BLaER1 (cell line): ENCODE measurements around the gene RBPJ.

Experiments
- H3K27ac ChIP-seq: shearing (Covaris generic); formaldehyde crosslinking; 2 replicates; pipeline ENCODE4 v1.8.1; 2022
- H3K27me3 ChIP-seq: shearing (Covaris generic); formaldehyde crosslinking; 2 replicates; pipeline ENCODE4 v1.8.1; 2022
- H3K36me3 ChIP-seq: shearing (Covaris generic); formaldehyde crosslinking; 2 replicates; pipeline ENCODE4 v1.8.1; 2022
- H3K4me1 ChIP-seq: shearing (Covaris generic); formaldehyde crosslinking; 2 replicates; pipeline ENCODE4 v1.8.1; 2022
- H3K4me2 ChIP-seq: shearing (Covaris generic); formaldehyde crosslinking; 2 replicates; pipeline ENCODE4 v1.8.1; 2022
- H3K4me3 ChIP-seq: shearing (Covaris generic); formaldehyde crosslinking; 2 replicates; pipeline ENCODE4 v1.8.1; 2022
- H3K9ac ChIP-seq: shearing (Covaris generic); formaldehyde crosslinking; 2 replicates; pipeline ENCODE4 v1.8.1; 2022
- H3K9me3 ChIP-seq: shearing (Covaris generic); formaldehyde crosslinking; 2 replicates; pipeline ENCODE4 v1.8.1; 2022
- H4K20me1 ChIP-seq: shearing (Covaris generic); formaldehyde crosslinking; 2 replicates; pipeline ENCODE4 v1.8.1; 2022
- Cebpa-rat ChIP-seq: shearing (Covaris generic); IDR thresholded peaks from 2 replicates; pipeline ENCODE4 v1.8.1; 2022

Gene RBPJ

GRCh38 chr4:26451597-26451996 lies 130.8 kb downstream of the RBPJ start:
- no peaks in the 10 kb centered on the region for H3K36me3 ChIP-seq
- TF ChIP-seq Cebpa-rat = no peak

DNA sequence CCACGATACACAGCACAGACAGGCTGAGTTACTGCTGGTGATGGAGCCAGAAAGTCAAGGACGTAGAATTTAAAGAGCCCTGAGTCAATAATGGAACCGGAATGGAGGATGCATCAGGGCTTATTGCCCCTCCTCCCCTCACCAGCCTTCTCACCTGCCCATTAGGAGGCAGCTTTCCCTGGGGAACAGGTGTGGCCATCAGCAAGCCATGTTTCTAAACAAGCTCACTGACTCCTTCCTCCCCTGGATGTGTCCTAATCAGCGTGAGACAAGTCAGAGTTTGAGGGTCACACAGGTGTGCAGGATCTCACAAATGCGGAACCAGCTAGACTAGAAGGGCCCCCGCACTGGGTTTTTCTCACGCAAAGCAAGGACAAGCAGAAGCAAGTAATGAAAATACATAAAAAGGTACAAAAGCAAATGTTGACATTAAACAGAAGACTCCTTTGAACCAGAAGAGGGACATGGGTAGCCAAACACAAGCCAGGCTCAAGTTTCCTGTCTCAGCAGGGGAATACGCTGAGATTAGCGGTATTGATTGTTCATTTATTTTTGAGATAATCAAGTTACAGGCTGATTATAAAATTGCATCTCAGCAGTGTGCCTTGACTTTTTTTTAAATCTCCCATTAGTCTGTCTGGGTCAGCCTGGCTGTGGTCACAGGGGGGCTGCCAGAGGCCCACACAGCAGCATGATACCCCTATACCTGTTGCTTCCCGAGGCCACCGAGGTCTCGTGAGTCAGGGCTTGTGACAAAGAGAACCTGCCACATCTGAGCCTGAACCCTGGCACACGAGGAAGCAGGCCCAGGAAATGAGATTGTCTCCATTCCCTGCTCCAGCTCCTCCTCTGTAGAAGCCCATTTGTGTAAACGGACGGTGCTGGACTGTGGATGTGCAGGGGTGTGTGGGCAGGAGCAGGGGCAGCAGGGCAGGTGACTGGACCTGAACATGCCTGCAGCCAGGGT lies 132.0 kb downstream of the RBPJ start:
- Histone ChIP-seq H3K27me3 (no peaks in the 10 kb centered on the region), H4K20me1 (no peaks in the 10 kb centered on the region), H3K27ac (no peak overlapping the region), H3K9ac (no peak overlapping the region), H3K4me1 (peaks cover 14% of the 10 kb centered on the region), H3K4me3 (no peak overlapping the region), H3K4me2 (no peak overlapping the region), H3K9me3 (peaks cover 10% of the 10 kb centered on the region), H3K36me3 (no peaks in the 10 kb centered on the region)
- no peak for TF ChIP-seq Cebpa-rat

More at GRCh38 chr4:26451597-26451996, 130.8 kb downstream of the RBPJ start:
- H3K9ac ChIP-seq = no peak overlapping the region
- H3K9me3 ChIP-seq = peaks cover 10% of the 10 kb centered on the region
- H3K27ac ChIP-seq = no peak overlapping the region
- no peak overlapping the region for H3K4me2 ChIP-seq
- H3K27me3 ChIP-seq = no peaks in the 10 kb centered on the region
- H3K4me1 ChIP-seq = 0 out of 2 replicates have a peak, but pooled peaks cover 5% of the 10 kb centered on the region
- no peak overlapping the region for H3K4me3 ChIP-seq
- H4K20me1 ChIP-seq = no peaks in the 10 kb centered on the region

- H3K4me1 ChIP-seq = peaks cover 32% of the 10 kb centered on the region
- no peak overlapping the region for H3K4me2 ChIP-seq
- no peak overlapping the region for H3K4me3 ChIP-seq
- H3K27ac ChIP-seq = no peak overlapping the region
- no peaks in the 10 kb centered on the region for H4K20me1 ChIP-seq
- peaks cover 10% of the 10 kb centered on the region for H3K9me3 ChIP-seq
- no peak for TF ChIP-seq Cebpa-rat
- no peaks in the 10 kb centered on the region for H3K36me3 ChIP-seq
- H3K27me3 ChIP-seq = no peaks in the 10 kb centered on the region
- H3K9ac ChIP-seq = no peak overlapping the region
Observed at GRCh38 chr4:26454961-26455360, 134.1 kb downstream of the RBPJ start.

- Histone ChIP-seq H3K4me2 (no peak overlapping the region), H3K36me3 (no peaks in the 10 kb centered on the region), H3K27me3 (no peaks in the 10 kb centered on the region), H3K4me1 (peaks cover 38% of the 10 kb centered on the region), H3K27ac (no peak overlapping the region), H4K20me1 (no peaks in the 10 kb centered on the region), H3K9ac (no peak overlapping the region), H3K4me3 (no peak overlapping the region), H3K9me3 (peaks cover 10% of the 10 kb centered on the region)
- TF ChIP-seq Cebpa-rat = no peak
Observed at GRCh38 chr4:26455571-26455970, 134.8 kb downstream of the RBPJ start.

- no peak for TF ChIP-seq Cebpa-rat
- Histone ChIP-seq H3K27me3 (no peaks in the 10 kb centered on the region), H3K4me2 (peak overlapping the region; percentile 67), H4K20me1 (no peaks in the 10 kb centered on the region), H3K4me1 (peaks cover 39% of the 10 kb centered on the region), H3K4me3 (no peak overlapping the region), H3K9me3 (peaks cover 10% of the 10 kb centered on the region), H3K27ac (peak overlapping the region; percentile 60; the same call in 1 of the 2 replicates), H3K36me3 (no peaks in the 10 kb centered on the region), H3K9ac (no peak overlapping the region)
Observed at GRCh38 chr4:26457412-26457811, 136.6 kb downstream of the RBPJ start.

DNA sequence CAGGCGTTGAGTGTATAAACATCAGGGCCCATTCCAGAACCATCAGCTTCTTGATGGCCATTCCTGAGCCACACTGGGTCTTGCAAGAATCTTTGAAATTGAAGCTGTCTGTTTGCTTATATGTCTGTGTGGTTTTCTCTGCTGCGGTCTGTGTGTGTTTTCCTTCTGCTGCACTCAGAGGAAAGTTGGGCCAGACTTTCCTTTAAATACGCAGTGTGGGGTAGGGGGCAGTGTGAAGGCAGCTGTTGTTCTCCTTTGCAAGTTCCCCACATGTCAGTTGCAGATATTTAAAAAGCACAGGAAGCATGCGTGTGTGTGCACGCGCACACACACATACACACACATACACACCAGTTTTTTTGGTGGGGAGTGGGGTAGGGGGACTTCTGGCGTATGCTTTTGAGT lies 137.3 kb downstream of the RBPJ start:
- peak overlapping the region; percentile 67 for H3K4me2 ChIP-seq
- H3K36me3 ChIP-seq = no peaks in the 10 kb centered on the region
- no peak for TF ChIP-seq Cebpa-rat
- H3K9ac ChIP-seq = peak overlapping the region; percentile 27; the same call in 1 of the 2 replicates
- no peaks in the 10 kb centered on the region for H4K20me1 ChIP-seq
- no peak overlapping the region; the same call in 1 of the 2 replicates for H3K4me3 ChIP-seq
- no peaks in the 10 kb centered on the region for H3K27me3 ChIP-seq
- H3K4me1 ChIP-seq = peaks cover 37% of the 10 kb centered on the region
- peaks cover 10% of the 10 kb centered on the region for H3K9me3 ChIP-seq
- H3K27ac ChIP-seq = peak overlapping the region; percentile 60; the same call in 1 of the 2 replicates

DNA sequence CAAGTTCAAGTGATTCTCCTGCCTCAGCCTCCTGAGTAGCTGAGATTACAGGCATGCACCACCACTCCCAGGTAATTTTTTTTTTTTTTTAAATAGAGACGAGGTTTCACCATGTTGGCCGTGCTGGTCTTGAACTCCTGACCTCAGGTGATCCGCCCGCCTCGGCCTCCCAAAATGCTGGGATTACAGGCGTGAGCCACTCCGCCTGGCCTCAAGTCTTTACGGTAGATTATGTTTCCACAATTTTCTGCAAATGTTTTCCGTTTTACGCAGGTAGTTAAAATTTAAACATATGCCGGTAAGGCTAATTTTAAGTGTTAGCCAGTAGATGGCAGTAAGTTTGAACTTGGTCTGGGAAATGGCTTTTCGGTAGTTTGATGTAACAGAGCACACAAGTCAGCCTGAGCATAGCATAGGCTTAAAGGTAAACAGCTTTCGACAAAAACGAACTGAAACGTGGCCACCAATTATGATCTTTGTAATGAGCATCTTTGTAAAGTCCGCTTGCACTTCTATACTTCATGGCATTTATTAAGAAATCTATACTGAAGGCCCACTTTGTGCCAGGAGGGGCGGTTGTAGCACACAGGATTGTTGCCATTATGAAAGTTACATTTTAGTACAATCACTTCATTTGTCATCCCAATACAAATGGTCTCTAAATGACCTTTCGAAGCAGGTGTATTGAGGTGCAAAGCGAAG lies 138.4 kb downstream of the RBPJ start:
- Histone ChIP-seq H4K20me1 (no peaks in the 10 kb centered on the region), H3K27ac (no peak overlapping the region), H3K4me3 (no peak overlapping the region), H3K9ac (no peak overlapping the region), H3K27me3 (no peaks in the 10 kb centered on the region), H3K4me2 (peak overlapping the region; percentile 67), H3K36me3 (no peaks in the 10 kb centered on the region), H3K4me1 (peaks cover 37% of the 10 kb centered on the region), H3K9me3 (peaks cover 3% of the 10 kb centered on the region)
- no peak for TF ChIP-seq Cebpa-rat

- H3K4me2 ChIP-seq = no peak overlapping the region
- H4K20me1 ChIP-seq = no peaks in the 10 kb centered on the region
- no peak for TF ChIP-seq Cebpa-rat
- H3K4me1 ChIP-seq = peaks cover 37% of the 10 kb centered on the region
- peaks cover 6% of the 10 kb centered on the region; the same call in 1 of the 2 replicates for H3K9me3 ChIP-seq
- no peaks in the 10 kb centered on the region for H3K27me3 ChIP-seq
- no peak overlapping the region for H3K4me3 ChIP-seq
- H3K27ac ChIP-seq = no peak overlapping the region
- H3K9ac ChIP-seq = no peak overlapping the region
- no peaks in the 10 kb centered on the region for H3K36me3 ChIP-seq
Observed at GRCh38 chr4:26459756-26460530, 139.1 kb downstream of the RBPJ start.

GRCh38 chr4:26462874-26463273 lies 142.1 kb downstream of the RBPJ start:
- Histone ChIP-seq H3K9me3 (peaks cover 6% of the 10 kb centered on the region; the same call in 1 of the 2 replicates), H3K27ac (no peak overlapping the region), H3K4me3 (no peak overlapping the region), H3K9ac (no peak overlapping the region), H3K4me1 (peaks cover 28% of the 10 kb centered on the region), H3K36me3 (no peaks in the 10 kb centered on the region), H3K4me2 (no peak overlapping the region), H4K20me1 (no peaks in the 10 kb centered on the region), H3K27me3 (no peaks in the 10 kb centered on the region)
- no peak for TF ChIP-seq Cebpa-rat
